Upper lobe of right lung (tissue), 1 donor: ENCODE data around the gene ABCC3. TPM values are rescaled to one million over a fixed set of nuclear protein-coding genes. Genes with fewer than 3 reads are reported as not detected.

Experiments
- ATAC-seq: fragments of 200-7000 bp; cut with Tn5 transposase; one replicate; pipeline ENCODE4 v1.9.1; 2020; ENCODE audit warnings: mild to moderate bottlenecking, moderate library complexity
- DNase-seq: peaks from one replicate; pipeline ENCODE4 v3.0.0-alpha.2; 2020
- H3K27ac ChIP-seq: fragments of 200-600 bp; one replicate; pipeline ENCODE4 v1.8.0; 2022
- H3K27me3 ChIP-seq: fragments of 200-600 bp; one replicate; pipeline ENCODE4 v1.8.0; 2022; ENCODE audit warnings: mild to moderate bottlenecking
- H3K36me3 ChIP-seq: fragments of 200-600 bp; one replicate; pipeline ENCODE4 v1.8.0; 2022
- H3K4me1 ChIP-seq: fragments of 200-600 bp; one replicate; pipeline ENCODE4 v1.8.0; 2022
- H3K4me3 ChIP-seq: fragments of 200-600 bp; one replicate; pipeline ENCODE4 v1.8.0; 2022; ENCODE audit warnings: mild to moderate bottlenecking
- H3K9me3 ChIP-seq: fragments of 200-600 bp; one replicate; pipeline ENCODE4 v1.8.0; 2022
- CTCF ChIP-seq: fragments of 200-600 bp; IDR thresholded peaks from one replicate; pipeline ENCODE4 v1.8.0; 2022; ENCODE audit warnings: antibody characterized with exemption
- intact Hi-C: fragments of 100-400 bp; cut with DNase I; formaldehyde crosslinking; loops from one replicate; pipeline ENCODE4 v1.11.0; 2022
- total RNA-seq: library from RNA; stranded (reverse); fragmentation: NEBNext Ultra II Directional; extraction: Animal tissue kit (Norgen Biotek cat#: 25700); gene quantifications from one replicate; pipeline ENCODE4 v1.2.1, GENCODE V29; 2021
- donor health status: DM: no; HTN: yes; CAD: no; lungs with severe emphysema.

The ABCC3 gene
- total RNA-seq, 1 donor from 2014 or later: 65.4 TPM

- Histone ChIP-seq H3K4me1 (peaks cover 15% of the 10 kb centered on the region), H3K27me3 (peaks cover 24% of the 10 kb centered on the region), H3K27ac (no peak overlapping the region), H3K9me3 (no peaks in the 10 kb centered on the region), H3K4me3 (no peak overlapping the region), H3K36me3 (no peaks in the 10 kb centered on the region)
- ATAC-seq: no peak
- intact Hi-C loops: no loop called here
- DNase-seq: no peak
- no peak for TF ChIP-seq CTCF
Observed at GRCh38 chr17:50631908-50632571, 2.6 kb upstream of the ABCC3 start.

GRCh38 chr17:50632637-50633036 lies 2.0 kb upstream of the ABCC3 start:
- ATAC-seq (no peak), DNase-seq (no peak)
- H3K4me1 ChIP-seq: peaks cover 15% of the 10 kb centered on the region
- peaks cover 21% of the 10 kb centered on the region for H3K27me3 ChIP-seq
- TF ChIP-seq CTCF: no peak
- intact Hi-C loops: no loop called here
- no peaks in the 10 kb centered on the region for H3K9me3 ChIP-seq
- H3K4me3 ChIP-seq: no peak overlapping the region
- H3K36me3 ChIP-seq: no peaks in the 10 kb centered on the region
- no peak overlapping the region for H3K27ac ChIP-seq

GRCh38 chr17:50633683-50634082 lies 998 bp upstream of the ABCC3 start:
- Histone ChIP-seq H3K4me3 (no peak overlapping the region), H3K27me3 (peaks cover 14% of the 10 kb centered on the region), H3K27ac (no peak overlapping the region), H3K4me1 (peaks cover 17% of the 10 kb centered on the region), H3K9me3 (no peaks in the 10 kb centered on the region), H3K36me3 (no peaks in the 10 kb centered on the region)
- TF ChIP-seq CTCF: no peak
- ATAC-seq (no peak), DNase-seq (no peak)
- intact Hi-C loops: no loop called here

- Histone ChIP-seq H3K36me3 (no peaks in the 10 kb centered on the region), H3K4me1 (peaks cover 31% of the 10 kb centered on the region), H3K27ac (peak overlapping the region; percentile 51), H3K9me3 (no peaks in the 10 kb centered on the region), H3K4me3 (peak overlapping the region; percentile 60), H3K27me3 (peaks cover under 1% of the 10 kb centered on the region)
- DNase-seq (no peak), ATAC-seq (peak; percentile 2)
- intact Hi-C loops: no loop called here
- TF ChIP-seq CTCF: no peak
Observed at GRCh38 chr17:50634915-50635731, 442 bp downstream of the ABCC3 start.

- Histone ChIP-seq H3K9me3 (no peaks in the 10 kb centered on the region), H3K36me3 (no peaks in the 10 kb centered on the region), H3K4me1 (peaks cover 36% of the 10 kb centered on the region), H3K4me3 (peak overlapping the region; percentile 60), H3K27ac (no peak overlapping the region), H3K27me3 (no peaks in the 10 kb centered on the region)
- TF ChIP-seq CTCF: no peak
- ATAC-seq (no peak), DNase-seq (no peak)
- intact Hi-C loops: no loop called here
Observed at GRCh38 chr17:50635732-50635981, 976 bp downstream of the ABCC3 start.
